Panc1 (cell line): ENCODE measurements around the gene NUP188.

Experiments used
- CTCF ChIP-seq: fragments of 450-650 bp; IDR thresholded peaks from 2 replicates; pipeline ENCODE4 v1.5.1; 2017; ENCODE audit warnings: mild to moderate bottlenecking
- POLR2AphosphoS5 ChIP-seq: IDR thresholded peaks from 2 replicates; pipeline ENCODE4 v1.6.1; 2012; ENCODE audit warnings: mild to moderate bottlenecking, low read depth, low read length, moderate library complexity
- REST ChIP-seq, 2 experiments: IDR thresholded peaks; 2 replicates each; pipeline ENCODE4 v1.6.1; 2011 to 2012; ENCODE audit warnings: low read depth in 2 of 2, control low read depth in 1 of 2, low read length in 1 of 2, mild to moderate bottlenecking in 1 of 2, moderate library complexity in 1 of 2; ENCODE audit not compliant: insufficient read depth in 1 of 2

GRCh38 chr9:129022037-129022436 lies 74.5 kb downstream of the NUP188 start:
- TF ChIP-seq CTCF (no peak), REST (IDR thresholded peaks at IDR 0.05; ENCODE audit: insufficient read depth in 1 of 2, low read depth in 2 of 2, low read length in 1 of 2) (no peak), POLR2AphosphoS5 (no peak)
